NOMO-1 treated with DMSO at 0.1 percent for 48 hours (cell line): ENCODE data around the gene TEAD3.
"Not testable (repeated sequence)": the region's sequence is repeated elsewhere in the genome, so short reads cannot be mapped to it uniquely, and the experiment has no call there.

Experiments
- DNase-seq: peaks from one replicate; lab custom pipeline; 2025; ENCODE audit not compliant: unreplicated experiment; lab: John Stamatoyannopoulos, UW

TEAD3 gene

DNA sequence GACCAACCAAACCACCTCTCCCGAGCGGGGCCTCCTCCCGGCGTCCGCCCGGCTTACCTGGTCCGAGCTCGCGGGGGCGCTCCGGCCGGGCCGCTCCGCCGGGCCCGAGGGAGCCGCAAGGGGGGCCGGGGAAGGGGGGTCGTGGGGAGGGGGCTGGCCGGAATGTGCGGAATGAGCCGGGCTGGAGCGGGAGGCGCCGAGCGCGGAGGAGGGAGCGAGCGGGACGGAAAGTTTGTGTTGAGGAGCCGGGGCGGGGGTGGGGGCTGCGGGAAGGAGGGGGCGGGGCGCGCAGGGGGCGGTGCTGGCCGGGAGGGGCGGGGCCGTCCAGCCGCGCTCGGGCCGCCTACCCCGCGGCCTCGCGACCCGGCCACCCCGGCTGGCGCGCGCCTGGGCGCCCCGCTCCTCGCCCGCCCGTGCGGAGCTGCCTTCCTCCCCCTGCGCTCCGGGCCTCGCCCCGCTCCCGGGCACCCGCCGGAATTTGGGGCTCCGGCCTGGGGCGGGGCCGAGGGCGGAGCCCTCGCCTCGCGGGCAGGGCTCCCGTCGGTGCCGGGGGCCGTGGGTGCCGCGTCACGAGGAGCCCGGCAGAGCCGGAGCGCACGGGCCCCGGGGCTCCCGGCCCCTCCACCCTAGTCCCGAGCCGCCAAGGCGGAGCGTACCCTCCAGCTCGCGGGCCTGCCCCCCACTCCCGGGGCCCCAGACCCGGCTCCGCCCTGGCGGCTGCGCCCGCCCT lies at the start of gene TEAD3:
Gene TEAD3, minus strand, starts transcription at position 239 of the 730 bp plus-strand sequence.
- no peak for DNase-seq

DNA sequence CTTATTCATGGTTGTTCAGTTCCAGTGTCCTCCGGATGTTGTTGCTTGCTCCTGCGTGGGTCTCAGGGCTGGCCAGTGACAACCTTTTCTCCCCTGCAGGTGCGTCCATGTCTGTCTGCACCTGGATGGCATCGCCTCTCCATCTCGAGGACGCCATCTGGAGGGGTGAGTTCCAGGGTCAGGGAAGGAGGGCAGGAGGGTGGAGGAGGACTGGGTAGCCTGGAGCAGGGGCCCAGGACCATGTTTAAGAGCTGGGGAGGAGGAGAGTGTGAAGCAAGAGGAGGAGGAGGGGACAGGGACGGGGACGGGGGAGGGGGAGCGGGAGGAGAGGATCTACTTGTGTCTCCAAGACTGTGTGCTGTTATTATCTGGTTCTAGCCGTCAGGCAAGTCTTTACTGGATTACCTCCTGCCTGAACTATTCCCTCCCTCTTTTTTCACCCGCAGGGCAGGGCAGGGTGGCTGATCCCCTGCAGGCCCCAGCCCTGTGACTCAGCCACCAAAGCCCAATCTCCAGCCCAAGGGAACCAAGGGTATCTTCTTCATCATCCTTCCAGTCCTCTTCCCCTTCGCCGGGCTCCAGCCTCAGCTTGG lies 48.0 kb upstream of the TEAD3 start:
- no peak for DNase-seq

DNA sequence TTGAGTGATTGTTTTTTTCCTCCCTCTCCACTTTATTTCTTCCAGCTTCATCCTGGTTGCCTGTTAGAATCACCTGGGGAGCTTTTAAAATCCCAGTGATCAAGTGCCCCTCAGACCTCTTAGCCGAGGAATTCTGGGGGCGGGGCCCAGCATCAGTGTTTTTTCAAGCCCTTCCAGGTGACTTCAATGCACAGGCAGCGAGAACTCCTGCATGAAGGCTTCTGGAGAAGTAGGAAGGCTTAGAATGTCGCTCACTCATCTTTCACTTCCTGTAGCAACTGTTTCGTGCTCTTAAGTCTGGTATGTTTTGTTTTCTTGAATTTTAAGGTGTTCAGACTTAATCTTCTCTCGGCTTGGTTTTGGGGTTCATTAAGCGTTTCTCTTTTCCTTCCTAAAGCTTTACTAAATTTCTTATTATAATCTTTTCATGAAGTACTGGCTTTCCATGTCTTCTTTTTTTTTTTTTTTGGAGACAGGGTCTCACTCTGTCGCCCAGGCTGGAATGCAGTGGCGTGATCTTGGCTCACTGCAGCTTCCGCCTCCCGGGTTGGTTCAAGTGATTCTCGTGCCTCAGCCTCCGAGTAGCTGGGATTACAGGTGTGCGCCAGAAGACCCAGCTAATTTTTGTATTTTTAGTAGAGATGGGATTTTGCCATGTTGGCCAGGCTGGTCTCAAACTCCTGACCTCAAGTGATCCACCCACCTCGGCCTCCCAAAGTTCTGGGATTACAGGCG lies 46.7 kb upstream of the TEAD3 start:
- DNase-seq, result no peak

DNA sequence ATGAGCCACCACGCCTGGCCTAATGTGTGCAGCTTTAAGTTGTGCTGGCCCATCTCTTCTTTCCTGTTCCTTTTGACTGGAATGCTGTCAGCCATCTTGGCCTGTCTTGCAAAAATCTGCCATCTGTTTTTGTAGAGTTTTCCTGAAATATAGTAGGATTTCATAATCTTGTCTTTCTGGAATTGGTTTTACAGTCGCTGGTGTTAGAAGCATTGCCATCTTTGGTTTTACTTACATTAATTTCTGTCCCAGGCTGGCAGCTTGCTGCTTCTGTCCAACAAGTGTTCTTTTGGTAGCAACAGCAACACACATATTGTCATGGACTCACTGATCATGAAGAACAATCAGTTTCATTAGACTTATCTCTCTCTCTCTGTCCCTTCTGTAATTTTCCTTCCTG lies 45.0 kb upstream of the TEAD3 start:
- DNase-seq, result no peak

DNA sequence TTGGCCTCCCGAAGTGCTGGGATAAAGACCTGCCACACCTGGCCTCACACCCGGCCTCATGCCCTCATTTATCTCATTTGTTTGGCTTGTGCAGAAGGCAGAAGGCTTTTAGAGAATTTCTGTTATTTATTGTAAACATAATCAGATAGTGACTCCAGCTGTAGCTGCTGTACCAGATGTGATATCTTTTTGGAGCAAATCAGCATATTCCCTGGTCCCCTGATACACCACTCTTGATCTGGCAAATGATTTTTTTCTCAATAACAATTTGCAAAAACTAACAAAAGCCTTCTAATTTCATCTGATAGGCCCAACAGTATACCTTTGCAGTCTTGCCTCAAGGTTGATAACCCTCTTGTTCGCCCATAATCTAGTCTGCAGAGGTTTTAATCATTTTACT lies 42.3 kb upstream of the TEAD3 start:
- no peak for DNase-seq

DNA sequence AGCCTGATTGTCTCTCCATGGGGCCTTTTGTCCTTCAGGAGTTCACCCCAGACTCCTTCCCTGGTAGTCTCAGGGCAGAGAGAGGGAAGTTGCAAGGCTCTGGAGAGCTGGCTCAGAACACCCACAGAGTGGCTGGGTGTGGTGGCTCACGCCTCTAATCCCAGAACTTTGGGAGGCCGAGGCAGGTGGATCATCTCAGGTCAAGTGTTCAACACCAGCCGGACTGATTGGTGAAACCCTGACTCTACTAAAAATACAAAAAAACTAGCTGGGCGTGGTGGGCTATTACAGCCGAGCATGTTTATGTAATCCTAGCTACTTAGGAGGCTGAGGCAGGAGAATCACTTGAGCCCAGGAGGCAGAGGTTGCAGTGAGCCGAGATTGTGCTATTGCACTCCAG lies 39.0 kb upstream of the TEAD3 start:
- not testable (repeated sequence) for DNase-seq

DNA sequence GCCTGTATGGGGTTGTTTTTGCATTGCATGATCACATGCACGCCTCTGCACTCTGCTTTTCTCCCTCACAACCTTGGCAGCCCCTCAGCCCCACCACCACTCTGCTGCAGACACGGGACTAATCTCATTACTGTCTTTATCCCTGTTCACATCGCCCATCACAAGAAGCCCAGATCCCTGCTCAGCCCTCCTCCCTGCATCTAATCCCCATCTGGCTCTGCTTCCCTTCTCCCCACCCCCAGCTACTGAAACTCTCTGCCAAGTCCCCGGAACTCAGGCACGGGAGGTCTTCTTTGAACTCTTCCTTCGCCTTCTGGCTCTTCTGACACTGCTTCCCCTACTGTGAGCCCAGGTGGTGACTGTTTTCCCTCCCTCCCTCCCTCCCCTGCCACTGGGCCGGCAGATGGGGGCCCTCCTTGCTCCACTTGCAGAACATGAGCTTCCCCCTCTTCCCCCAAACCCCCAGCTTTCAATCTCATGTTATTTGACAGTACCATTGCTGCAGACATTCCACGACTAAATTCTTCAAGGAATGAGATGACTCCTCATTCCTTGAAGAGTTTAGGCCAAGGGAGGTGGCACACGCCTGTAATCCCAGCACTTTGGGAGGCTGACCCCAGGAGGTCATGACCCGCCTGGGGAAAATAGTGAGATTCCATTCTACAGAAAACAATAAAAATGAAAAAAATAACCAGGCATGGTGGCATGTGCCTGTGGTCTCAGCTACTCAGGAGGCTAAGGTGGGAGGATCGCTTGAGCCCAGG lies 37.7 kb upstream of the TEAD3 start:
- no peak for DNase-seq

DNA sequence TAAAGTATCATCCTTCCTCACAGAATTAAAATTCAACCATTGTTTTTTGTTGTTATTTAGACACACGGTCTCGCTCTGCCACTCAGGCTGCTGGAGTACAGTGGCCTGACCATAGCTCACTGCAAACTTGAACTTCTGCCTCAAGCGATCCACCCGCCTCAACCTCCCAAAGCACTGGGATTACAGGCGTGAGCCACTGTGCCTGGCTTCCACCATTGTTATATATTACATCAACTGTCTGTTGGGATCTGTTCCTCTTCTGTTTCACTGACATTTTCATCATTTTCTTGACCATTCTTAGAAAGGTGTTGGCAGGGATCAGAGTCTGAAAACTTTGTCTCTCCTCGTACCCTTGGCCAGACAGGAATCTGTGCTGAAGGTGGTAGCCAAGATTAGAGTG lies 37.1 kb upstream of the TEAD3 start:
- no peak for DNase-seq

DNA sequence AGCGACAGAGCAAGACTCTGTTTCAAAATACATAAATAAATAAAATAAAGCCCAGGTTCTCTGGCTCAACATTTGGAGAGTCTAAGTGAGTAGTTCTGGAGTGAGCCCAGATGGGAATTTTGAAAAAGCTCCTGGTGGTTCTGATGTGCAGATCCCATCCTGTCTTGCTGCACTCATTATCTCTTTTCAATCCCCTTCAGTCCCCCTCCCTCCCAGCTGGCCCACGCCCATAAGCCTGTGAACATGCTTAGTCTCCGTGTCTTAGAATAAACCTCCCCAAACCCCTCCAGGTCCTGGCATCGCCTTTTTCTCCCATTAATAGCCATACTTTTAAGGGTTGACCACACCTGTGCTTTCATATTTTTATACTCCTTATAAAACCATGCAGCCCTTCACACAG lies 35.2 kb upstream of the TEAD3 start:
- no peak for DNase-seq

DNA sequence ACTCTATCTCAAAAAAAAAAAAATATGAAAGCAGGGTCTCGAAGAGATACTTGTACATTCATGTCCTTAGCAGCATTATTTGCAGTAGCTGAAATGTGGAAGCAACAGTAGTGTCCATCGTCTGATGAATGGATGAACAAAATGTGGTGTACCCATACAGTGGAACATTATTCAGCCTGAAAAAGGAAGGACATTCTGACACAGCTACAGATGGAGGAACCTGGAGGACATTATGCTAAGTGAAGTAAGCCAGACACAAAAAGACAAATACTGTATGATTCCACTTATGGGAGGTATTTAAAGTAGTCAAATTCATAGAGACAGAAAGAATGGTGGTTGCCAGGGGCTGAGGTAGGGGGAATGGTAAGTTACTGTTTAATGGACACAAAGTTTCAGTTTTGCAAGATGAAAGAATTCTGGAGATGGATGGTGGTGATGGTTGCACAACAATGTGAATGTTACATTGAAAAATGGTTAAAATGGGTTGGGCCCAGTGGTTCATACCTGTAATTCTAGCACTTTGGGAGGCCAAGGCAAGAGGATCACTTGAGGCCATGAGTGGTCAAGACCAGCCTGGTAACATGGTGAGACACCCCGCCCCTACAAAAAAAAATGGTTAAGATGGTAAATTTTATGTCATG lies 27.6 kb upstream of the TEAD3 start:
- DNase-seq, result no peak

DNA sequence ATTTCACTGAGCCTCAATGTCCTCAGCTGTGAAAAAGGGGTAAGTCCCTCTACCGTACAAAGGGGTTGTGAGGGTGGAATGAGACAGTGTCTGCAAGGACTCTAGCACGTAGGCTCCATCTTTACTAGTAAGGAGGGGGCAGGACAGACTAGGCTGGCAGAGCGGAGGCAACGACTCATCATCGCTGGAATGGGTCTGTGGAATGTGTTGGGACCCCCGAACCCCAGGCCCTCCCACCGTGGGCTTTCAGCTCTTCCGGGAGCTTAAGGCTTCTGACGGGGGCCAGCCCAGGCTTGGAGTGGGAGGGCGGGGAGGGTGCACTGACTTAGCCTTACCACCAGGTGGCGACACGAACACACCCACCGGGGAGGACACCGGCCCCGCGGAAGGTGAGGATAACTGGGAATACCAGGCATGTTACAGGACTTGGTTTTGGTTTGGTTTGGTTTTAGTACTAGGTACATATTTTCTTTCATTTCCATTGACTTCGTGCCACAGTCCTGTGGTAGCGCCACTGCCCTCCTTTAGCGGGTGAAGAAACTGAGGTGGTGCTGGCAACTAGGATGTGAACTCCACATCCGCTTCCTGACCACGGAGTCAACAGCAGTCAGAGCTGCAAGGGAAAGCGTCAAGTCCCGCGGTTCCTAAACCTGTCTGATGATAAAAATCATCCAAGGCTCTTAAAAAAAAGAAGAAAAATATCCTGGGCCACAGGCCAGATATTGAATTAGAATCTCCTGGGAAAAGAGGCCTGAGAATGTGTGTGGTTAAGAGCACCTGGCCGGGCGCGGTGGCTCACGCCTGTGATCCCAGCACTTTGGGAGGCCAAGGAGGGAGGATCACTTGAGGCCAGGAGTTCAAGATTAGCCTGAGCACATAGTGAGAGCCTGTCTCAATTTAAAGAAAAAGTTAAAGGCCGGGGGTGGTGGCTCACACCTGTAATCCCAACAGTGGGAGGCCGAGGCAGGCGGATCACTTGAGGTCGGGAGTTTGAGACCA lies 26.1 kb upstream of the TEAD3 start:
- peak; percentile 17 for DNase-seq

DNA sequence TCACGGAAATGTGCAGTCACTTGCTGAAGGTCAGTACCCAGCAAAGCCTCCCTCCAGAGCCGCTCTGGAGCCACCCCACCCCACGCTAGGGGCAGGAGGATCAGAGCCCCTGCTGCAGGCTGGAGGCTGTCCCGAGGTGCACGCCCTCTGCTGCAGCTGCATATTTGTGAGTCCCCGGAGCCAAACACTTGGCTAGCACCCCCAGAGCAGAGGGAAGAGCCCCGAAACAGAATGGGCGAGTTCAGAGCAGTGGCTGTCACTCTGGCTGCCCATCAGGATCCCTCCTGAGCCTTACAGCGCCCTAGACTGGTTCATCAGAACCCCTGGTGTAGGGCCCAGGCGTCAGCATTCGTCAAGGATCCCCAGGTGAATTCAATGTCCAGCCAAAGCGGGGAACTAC lies 25.3 kb upstream of the TEAD3 start:
- DNase-seq, result no peak

DNA sequence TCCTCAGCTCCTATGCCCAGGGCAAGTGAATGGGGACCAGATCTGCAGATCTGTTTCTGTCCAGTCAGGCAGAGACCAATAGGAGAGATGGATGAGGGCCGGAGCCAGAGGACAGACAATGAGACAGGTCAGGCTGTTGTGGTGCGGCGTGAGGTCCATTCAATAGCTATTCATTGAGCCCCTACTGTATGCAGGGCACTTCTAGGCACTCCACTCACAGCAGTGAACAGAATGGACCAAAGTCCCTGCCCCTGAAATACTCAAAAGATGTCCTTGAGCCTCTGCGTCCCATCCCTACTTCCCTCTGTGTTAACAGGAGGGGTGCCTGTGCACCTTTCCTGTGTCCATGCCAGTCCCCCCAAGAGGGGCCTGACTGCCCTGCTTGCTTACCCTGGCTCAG lies 24.4 kb upstream of the TEAD3 start:
- no peak for DNase-seq

DNA sequence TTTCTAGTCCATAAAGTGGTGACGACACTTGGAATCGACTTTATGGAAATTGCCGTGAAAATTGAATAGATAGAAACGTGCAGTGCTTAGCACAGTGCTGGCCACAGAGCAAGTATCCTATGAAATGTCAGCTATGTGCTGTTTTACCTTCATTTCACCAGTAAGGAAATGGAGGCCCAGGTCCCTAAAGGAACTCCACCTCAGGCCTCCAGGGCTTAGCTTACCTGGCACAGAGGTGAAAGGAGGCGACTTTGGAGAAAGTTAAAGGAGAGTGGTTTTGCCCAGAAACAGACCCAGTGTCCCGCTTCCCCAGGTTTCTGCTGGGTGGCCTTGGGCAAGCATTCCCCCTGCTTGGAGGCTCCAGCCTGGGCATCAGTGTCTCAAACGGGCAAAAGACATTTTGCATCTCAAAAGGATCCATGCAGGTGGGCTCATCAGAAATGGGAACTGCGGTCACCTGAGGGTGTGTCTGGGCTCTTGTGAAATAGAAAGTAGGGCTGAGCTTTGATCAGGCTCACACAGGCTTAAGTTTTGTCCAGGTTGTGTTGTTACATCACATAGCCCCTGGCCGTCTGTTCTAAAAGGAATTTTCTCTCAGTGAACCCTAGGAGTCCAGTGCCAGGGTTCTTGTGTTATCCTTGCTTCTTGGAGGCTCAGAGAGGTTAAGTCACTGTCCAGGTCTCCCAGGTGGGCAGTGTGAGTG lies 22.6 kb upstream of the TEAD3 start:
- DNase-seq, result no peak

DNA sequence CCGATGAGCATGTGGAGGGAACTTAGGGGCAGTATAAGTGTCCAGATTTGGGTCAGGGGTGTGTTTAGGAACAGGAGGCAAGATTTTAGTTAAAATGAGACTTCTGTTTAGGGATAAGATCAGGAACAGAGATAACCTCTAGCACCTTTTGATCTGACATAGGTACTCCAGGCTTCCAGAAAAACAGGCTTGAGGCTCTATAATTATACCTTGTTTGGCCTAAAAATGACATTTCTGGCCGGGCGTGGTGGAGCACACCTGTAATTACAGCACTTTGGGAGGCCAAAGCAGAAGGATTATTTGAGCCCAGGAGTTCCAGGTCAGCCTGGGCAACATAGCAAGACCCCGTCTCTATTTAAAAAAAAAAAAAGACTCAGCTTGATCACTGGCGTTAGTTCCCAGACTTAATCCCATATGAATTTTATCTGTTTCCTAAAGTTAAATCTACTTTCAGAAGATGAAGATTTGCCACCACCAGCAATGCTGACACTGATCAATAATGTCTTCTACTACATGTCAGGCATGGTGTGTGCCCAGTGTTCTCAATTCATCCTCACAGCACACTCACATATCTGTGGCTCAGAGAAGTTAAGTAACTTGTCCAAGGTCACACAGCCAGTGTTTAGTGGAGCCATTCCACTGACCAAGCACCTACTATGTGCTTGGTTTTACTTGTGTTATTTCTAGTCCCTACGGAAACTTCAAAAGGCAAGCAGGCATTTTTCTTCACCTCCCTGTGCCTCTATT lies 21.9 kb upstream of the TEAD3 start:
- DNase-seq, result no peak

DNA sequence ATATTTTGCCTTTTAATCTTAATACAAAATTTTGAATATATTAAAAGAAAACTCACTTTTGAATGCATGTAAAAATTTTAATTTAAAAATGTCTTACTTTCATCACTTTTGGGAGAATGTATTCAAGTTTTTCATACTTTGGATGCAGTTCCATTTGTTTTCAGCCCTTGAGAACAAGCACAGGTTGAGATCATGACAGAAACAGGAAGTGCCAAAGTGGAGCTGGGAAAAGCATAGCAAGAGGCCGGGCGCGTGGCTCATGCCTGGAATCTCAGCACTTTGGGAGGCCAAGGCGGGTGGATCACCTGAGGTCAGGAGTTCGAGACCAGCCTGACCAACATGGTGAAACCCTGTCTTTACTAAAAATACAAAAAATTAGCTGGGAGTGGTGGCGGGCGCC lies 21.1 kb upstream of the TEAD3 start:
- not testable (repeated sequence) for DNase-seq

DNA sequence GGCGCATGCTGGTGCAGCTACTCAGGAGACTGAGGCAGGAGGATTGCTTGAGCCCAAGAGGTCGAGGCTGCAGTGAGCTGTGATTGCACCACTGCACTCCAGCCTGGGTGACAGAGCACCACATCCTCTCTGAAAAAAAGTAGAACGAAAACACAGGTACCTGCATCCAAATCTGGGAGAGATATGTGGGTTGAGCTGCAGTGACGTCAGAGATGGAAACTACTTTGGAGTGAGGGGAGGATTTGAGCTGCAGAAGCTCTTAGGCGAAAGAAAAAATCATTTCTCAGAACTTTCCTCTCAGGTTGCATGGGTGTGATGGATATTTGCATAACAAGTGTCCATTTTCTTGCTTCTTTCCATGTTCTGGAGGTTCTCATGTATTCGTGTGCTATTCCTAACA lies 19.8 kb upstream of the TEAD3 start:
- no peak for DNase-seq

DNA sequence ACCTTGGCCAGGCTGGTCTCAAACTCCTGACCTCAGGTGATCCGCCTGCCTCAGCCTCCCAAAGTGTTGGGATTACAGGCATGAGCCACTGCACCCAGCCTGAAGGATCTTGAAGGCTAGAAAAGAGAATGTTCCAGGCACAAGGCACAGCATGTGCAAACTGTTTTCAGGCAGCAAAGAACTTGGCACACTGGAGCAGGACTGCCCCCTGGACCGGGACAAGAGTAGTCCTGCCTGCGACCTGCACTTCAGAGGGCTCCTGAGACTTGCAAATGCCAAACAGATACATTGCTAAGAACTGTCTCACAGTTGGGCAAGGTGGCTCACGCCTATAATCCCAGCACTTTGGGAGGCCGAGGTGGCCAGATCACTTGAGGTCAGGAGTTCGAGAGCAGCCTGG lies 19.1 kb upstream of the TEAD3 start:
- DNase-seq, result not testable (repeated sequence)

DNA sequence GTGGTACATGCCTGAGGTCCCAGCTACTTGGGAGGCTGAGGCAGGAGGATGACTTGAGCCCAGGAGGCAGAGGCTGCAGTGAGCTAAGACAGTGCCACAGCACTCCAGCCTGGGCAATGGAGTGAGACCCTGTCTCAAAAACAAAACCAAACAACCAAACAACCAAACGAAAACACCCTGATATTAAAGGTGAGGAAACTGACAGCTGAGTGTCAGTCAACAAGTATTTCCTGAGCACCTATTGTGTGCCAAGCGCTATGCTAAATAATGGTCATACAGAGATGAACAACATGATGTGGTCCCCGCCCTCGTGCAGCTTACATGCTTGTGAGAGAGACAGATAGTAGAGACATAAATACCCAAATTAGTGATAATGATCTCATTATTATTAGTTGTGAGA lies 17.7 kb upstream of the TEAD3 start:
- DNase-seq, result no peak
